ENCODE results near the gene TTC12.

TTC12 gene

DNA sequence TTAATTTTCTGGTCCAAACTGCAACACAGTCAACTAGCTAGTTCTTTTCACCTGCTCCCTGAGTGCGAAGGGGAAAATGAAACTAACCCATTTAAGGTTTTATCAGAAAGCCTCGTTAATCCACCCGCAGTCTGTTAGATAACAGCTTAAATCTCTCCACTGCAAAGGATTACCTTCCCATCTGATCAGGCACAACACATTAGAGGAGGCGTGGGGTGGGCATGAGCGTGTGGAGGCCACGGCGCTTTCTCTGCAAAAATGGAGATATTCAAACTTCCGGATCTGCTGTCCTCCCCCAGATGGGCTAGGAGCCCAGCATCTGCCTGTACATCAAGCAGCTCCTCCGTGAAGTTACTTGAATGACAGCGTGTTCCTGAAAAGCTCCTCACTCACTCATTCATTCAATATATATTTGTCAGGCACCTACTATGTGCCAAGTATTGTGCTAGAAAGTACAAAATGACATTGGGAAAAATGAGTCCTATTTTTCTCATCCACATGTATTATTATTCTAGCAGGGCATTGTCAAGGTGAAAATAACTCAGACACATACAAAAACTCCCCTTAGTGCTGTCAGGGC is 59.7 kb downstream of the TTC12 start:
- no peak overlapping the region for H3K4me3 ChIP-seq (ENCODE audit: low read depth, low read length)
- TF ChIP-seq, protein P1, sequence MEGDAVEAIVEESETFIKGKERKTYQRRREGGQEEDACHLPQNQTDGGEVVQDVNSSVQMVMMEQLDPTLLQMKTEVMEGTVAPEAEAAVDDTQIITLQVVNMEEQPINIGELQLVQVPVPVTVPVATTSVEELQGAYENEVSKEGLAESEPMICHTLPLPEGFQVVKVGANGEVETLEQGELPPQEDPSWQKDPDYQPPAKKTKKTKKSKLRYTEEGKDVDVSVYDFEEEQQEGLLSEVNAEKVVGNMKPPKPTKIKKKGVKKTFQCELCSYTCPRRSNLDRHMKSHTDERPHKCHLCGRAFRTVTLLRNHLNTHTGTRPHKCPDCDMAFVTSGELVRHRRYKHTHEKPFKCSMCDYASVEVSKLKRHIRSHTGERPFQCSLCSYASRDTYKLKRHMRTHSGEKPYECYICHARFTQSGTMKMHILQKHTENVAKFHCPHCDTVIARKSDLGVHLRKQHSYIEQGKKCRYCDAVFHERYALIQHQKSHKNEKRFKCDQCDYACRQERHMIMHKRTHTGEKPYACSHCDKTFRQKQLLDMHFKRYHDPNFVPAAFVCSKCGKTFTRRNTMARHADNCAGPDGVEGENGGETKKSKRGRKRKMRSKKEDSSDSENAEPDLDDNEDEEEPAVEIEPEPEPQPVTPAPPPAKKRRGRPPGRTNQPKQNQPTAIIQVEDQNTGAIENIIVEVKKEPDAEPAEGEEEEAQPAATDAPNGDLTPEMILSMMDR (IDR thresholded peaks at IDR 0.05; ENCODE audit: low read depth, low read length): no peak

DNA sequence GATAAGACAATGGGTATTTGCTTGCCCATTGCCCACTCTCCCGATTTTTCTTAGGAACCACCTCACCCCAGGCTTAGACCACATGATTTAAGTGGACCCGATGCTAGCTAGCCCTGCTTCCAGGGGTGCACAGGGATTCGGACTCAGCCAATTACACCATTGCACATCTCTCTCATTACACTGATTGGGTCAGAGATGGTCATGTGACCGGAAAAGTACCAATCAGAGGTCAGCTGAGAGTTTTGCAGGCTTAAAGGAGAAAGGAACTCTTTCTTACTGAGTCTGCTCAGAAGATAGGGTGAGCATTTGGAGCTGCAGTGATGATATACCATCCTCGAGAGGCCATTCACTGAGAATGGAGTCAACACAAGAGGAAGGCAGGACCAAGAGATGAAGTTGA is 61.0 kb downstream of the TTC12 start:
- TF ChIP-seq, protein P1 (IDR thresholded peaks at IDR 0.05; ENCODE audit: low read depth, low read length): no peak
- H3K4me3 ChIP-seq (ENCODE audit: low read depth, low read length): no peak overlapping the region

DNA sequence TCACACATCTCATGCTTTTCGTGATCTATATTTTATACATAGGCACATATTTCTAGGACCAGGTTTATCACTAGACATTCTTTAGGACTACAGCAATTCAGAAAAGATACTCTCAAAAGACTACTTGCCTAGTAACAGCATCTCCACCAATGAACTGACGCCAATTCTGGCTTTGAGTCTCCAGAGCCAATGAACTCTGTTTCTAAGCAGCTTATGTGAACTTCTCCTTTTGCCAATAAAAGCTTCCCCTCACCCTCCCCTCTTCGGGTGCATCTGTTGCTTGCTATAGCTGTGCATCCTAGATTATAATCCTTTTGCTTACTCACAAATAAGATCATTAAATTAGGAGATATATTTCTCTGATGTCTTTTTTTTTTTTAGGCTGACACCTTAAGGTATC is 61.8 kb downstream of the TTC12 start:
- no peak overlapping the region for H3K4me3 ChIP-seq (ENCODE audit: low read depth, low read length)
- TF ChIP-seq, protein P1 (IDR thresholded peaks at IDR 0.05; ENCODE audit: low read depth, low read length): no peak

DNA sequence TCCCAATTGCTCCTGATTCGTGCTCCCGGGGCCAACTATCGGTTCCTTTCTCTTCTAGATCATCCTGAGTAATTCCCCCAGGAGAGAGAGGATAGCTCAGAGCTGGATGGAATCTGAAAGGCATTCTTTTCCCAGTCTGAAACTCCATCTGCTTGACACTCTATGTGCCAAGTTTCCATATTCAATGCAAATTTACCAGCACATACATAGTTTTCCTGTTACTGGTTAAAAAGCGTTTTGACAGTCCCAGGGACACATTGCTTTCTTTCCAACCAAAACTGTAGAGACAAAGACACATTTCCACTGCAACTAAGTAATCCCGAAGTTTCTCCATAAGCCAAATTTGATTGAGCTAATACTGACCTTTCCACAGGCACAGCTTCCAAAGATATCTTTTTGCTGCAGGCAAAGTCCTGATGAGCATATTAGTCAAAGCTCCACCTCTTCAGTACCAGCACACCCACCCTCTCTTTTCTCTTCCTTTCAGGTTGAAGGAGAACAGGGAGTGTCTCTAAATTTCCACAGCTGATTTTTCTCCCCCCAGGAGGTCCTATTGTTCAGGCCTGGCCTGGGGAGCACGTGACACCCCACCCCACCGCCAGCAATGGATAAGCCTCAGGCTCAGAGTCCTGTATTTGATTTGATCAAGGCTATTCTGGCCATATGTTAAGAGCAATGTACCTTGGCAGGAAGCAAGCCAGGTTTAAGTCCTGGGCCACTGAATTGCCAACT is 63.5 kb downstream of the TTC12 start:
- no peak overlapping the region for H3K4me3 ChIP-seq (ENCODE audit: low read depth, low read length)
- TF ChIP-seq, protein P1 (IDR thresholded peaks at IDR 0.05; ENCODE audit: low read depth, low read length): no peak

DNA sequence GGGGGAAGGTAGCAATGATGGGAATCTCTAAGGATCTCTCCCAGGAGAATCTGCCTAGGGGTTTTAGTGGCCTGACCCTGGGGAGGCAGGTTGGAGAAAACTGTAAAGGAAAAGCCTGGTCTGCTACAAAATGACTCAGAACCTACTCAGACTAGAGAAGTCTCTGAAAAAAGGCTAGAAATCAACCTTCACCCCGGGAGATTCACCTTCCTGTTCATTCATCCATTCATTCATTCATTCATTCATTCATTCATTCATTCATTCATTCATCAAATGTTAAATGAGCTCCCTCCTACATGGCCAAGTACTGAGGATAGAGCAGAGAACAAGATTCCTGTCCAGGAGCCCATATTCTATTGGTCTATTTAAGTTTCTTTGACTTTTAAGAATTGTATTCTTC is 64.3 kb downstream of the TTC12 start:
- H3K4me3 ChIP-seq (ENCODE audit: low read depth, low read length): no peak overlapping the region
- TF ChIP-seq, protein P1 (IDR thresholded peaks at IDR 0.05; ENCODE audit: low read depth, low read length): no peak

DNA sequence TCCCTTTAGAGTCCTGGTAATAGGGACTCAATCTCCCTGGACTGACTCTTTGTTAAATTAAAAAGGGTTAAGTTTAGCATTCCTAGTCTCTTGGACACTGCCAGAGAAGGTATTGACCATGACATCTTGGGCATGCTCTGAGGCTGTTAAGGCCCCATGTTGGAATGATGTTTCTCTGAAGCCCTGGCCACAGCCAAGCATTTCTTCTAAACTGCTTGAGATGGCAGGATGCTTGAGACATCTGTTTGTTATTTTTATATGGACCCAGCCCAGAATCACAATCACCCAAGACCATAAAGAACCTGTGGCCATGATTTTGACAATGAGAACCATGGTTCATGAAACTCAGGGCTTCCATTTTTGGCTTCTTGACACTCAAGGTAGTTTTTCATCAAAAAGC is 67.7 kb downstream of the TTC12 start:
- H3K4me3 ChIP-seq (ENCODE audit: low read depth, low read length): no peak overlapping the region
- TF ChIP-seq, protein P1 (IDR thresholded peaks at IDR 0.05; ENCODE audit: low read depth, low read length): no peak

DNA sequence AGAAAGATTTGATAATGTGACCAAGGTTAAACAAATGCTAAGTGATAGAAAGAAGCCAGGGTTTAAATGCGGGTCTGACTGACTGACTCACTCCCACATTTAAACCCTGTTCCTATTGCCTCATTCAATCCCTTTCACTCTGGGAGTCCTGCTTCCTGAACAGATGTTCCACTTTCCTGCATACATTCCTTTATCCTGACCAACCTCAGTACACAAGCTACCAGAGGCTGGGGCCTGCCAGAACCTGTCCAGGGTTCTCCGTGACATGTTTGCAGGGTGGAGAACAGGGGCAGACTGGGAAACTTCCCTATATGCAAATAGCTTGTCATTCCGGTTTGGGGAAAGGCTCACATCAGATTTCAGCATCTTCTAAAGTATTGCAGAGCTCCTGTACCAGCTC is 70.2 kb downstream of the TTC12 start:
- TF ChIP-seq, protein P1 (IDR thresholded peaks at IDR 0.05; ENCODE audit: low read depth, low read length): no peak

More for the DNA sequence above, 70.2 kb downstream of the TTC12 start:
- H3K4me3 ChIP-seq (ENCODE audit: low read depth, low read length): no peak overlapping the region
